NCI-H1436 (cell line): ENCODE measurements around the gene SGCD.

Source experiments
- DNase-seq: peaks from one replicate; lab custom pipeline; 2025; lab: John Stamatoyannopoulos, UW

Gene SGCD

DNA sequence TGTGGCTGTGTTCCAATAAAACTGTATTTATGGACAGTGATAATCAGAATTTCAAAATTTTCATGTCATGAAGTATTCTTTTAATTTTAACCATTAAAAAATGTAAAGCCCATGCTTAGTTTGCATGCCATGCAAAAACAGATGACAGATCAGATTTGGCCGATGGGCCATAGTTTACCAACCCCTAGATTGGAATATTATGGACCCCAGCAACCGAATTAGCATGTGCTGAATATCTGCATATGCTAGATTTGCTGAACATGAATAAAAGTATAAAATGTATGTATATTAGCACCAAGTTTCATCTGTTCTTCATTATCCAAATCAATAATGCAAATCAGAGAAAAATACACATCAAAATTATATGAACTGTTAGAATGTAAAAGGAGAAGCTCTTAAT is 364.6 kb downstream of the SGCD start:
- DNase-seq = no peak

DNA sequence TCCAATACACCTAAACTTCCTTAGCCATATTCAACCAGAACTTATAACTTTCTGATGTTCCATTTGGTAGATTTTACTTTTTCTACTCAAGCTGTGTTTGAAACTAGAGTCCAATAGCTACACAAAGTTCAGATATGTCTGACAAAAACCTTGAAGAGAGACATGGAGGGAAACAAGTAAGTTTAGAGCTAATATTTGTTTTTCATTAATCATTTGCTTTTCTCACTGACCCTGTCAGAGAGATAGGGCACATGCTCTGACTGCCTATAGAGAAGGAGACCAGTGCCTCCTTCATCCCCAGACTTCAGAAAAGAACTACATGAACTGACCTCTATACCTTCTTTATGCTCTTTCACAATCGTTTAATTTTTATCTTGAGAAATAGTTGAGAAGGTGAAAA is 366.1 kb downstream of the SGCD start:
- DNase-seq = no peak

DNA sequence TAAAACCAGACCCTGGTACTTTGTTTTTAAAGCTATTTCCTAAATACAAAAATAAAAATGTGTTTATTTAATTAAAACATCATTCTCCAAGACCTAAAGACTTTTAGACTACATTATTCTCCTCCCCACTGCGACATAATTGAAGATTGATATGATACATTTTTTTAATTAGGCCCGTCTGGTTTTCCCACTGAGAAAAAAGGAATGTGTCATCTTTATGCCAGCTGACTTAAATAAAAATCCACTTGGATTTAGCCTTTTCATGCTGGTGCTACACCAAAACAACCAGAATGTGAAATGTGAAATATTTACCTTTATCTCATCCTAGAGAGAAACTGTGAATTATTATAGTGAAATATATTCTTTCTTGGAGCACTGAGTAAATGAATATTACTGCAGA is 367.6 kb downstream of the SGCD start:
- no peak for DNase-seq

DNA sequence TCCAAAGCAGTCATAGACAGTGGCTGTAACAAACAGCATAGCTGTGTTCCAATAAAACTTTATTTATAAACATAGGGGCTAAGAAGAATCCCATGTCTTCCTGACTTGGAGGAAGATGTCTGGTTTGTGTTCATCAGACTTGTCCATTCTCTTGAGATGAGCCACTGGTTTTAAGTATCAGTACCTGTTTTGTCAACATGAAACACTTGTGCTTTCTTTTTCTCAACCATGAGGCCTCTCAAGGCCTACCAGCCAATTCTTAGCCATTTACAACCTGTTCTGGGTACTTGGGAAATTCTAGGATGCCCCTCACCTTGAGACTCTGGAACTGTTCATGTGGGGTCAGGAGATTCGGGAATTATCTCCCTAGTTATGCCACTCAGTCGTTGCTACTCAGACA is 368.8 kb downstream of the SGCD start:
- DNase-seq = no peak

DNA sequence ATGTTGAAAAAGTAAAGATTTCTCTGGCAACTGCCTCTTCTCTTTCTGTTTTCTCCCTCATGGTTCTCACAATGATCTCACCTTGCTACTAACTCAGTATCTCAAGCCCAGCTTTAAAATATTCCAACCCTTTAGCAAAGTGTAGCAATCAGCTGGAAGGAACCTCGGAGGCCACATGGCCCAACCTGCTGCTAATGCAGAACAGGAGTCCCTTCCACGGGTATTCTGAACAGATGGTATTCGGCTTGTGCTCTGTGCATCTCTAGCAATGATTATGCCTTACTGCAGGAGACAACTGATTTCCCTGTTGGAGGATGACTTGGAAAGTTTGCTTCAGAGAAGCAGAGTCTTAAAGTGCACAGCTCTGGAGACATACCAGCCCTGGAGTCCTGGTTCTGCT is 371.4 kb downstream of the SGCD start:
- DNase-seq = no peak

DNA sequence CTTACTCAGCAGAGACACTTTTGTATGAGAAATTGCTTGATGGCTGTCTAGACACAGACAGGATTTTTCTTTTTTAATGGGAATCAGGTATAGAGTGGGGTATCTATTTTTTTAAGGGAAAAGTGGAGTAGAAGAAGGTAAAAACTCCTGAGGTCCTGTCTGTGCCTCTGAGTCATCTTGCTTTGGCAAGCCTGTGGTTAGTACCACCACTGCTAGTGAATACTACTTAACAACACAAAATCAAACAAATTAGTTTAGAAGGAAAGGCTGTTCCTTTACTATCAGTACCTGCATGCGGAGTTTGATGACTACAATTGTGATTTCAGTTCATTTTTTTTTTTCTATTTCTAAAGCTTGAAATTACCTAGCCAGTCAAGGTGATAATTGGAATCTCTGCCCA is 372.2 kb downstream of the SGCD start:
- DNase-seq = no peak

DNA sequence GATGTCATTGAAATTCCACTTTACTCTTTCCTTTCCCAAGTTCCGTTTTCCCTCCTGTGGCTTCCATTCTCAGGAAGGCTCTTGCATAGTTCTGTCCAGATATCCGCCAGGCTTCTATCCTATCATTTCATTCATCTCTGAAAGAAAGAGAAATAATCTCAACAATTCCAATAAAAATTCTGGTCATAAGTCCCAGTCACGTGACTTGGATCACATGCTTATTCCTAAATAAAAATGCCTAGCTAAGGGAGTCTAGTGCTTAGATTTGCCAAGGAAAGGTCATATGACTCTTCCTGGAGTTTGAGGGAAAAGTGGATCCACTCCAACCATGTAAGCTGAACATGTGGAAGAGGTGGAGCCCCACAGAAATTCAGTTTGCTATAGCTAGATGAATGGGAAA is 377.2 kb downstream of the SGCD start:
- DNase-seq = no peak

DNA sequence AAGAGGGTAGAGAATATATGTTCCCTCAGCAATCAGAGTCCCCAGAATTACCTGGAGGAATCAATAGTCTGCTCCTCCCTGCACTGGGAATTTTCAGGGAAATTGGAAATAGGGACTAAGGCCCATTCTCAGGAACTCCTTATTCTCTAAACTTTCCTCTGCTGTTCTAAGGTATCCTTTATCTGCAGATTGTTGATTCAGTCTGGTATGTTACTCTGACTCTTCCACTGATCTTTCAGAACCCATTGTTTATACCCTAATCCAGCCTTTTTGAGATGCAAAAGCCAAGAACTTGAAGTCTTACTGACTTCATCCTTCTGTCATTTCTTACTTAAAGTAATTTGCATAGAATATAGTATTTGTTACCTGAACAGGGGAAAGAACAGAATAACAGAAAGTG is 379.7 kb downstream of the SGCD start:
- DNase-seq = no peak

DNA sequence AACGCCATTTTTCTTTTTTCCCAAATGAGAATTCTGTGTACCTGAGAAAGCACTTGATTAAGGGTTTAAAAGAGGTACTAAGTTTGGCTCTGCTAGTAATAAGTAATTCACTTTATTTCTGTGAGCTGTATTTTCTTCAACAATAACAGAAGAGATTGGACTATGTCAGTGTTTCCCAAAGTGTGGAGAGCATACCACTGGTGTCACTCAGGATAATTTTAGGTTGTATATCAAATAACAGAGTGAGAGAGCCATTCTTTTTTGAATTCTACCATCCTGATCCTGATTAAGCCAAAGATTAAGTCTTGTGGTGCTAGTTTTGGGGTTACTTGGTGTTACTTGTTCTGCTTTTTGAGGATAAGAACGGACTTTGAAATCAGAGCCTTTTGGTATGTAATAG is 380.8 kb downstream of the SGCD start:
- DNase-seq = no peak

DNA sequence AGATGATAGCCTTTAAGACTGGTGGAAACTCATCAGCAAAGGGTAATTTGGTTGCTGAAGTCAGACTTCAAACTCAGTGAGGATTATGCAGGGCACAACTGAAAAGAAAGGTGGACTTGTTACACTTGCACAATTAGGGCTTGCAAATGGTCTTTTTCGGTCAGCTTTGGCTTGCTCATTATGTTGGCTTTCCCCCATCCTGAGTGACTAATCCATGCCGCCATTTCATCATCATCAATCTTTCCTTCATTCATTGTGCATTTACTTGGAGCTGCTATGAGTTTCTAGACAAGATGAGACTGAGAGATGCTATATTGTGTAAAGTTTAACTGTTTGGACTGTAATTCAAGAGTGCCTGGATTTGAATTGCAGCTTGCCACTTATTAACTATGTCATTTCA is 388.3 kb downstream of the SGCD start:
- no peak for DNase-seq

DNA sequence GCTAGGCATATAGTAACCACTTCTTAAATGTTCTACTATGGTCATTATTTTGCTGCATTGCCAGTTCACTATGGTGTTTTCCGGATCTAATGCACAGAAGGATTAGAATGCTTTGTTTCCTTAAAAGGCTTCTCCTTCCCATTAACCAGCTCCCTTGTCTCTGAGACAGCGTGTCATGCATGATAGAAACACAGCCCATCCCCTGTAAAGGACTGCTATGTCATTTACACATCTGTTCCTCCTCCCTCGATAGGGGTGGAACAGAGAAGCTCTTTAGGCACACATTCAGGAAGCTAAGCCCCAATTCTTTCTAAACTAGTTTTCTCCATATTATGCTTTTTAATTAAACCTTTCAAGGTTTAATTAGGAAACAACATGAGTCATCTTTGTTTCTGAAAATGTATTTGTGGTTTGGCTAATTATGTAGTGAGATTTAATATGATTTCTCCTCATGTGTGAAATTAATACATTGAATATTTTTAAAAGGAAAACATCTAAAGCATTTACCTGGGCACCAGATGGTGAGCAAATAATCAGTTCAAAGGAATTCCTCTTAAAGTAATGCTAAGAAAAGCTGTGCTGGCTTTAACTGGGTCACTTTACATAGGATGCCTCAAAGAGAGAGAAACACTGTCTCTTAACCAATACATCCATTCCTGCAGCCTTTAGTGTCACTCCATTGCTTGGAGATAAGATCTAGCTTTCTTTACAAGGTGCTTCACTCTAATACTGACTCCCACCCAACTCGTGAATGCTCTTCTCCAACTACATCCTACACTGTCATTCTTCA is 389.8 kb downstream of the SGCD start:
- DNase-seq = no peak

DNA sequence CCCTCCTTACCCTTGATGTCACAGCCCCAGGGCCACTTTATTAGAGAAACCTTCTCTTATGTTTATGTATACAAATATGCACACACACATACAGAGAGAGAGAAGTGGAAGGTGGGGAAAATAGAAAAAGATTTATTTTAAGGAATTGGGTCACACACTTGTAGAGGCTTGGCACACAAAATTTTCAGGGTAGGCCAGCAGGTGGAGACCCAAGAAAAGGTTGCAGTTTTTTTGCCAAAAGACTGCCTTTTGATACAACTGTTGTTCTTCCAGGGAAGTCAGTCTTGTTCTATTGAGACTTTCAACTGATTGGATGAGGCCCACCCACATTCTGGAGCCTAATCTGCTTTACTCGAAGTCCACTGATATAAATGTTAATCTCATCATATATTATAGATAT is 392.0 kb downstream of the SGCD start:
- DNase-seq = no peak

DNA sequence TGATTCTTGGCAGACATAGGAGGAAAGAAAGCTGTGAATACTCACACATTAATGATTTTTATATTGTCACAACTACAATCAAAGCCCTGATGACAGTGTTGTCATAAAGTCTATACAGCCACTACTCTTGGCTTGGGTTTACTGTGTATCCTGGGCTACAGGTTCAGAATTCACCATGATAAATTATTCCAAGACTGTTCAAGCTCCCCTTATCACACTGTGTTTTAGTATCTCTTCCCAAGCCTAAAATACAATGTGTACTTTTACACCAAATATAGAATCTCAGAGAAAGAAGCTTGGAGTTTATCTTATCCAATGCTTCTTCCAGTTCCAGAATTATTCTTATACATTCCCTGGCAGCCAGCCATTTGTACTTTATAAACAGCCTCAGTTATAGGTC is 395.4 kb downstream of the SGCD start:
- DNase-seq = no peak

DNA sequence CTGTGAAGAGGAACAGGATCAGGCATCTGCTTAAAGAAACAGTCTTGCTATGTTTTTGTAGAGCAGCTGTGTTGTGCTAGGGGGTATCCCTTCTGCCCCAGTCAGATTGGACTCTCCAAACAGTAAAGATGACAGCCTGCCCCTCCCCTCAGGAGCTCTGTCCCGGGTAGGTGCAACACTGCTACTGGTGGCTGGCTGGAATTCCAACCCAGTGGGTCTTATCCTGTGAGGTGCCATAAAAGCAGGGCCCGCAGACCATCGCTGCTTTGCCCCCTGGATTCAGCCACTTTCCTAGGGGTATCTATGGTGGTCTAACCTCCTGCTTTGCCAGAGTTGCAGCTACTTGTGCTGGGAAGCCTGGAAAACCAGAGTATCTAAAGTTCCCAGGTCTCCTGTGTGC is 408.5 kb downstream of the SGCD start:
- DNase-seq = no peak

DNA sequence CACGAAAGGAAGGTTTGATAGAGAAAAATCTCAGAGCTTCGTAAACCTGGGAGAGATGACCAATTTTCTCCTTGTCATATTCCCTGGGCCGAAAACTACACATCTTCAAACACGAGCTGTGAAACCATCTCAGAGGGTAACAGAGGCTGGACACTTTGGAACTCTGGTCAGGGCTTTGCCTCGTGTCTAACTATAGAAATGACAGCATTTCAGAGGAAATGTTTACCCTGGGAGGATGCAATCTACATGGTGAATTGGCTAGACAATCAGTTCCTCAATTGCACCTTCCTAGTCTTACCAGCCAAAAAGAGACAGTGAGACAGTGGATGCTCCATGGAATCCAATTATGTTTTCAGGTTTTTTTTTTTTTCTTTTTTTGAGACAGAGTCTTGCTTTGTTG is 414.6 kb downstream of the SGCD start:
- no peak for DNase-seq

DNA sequence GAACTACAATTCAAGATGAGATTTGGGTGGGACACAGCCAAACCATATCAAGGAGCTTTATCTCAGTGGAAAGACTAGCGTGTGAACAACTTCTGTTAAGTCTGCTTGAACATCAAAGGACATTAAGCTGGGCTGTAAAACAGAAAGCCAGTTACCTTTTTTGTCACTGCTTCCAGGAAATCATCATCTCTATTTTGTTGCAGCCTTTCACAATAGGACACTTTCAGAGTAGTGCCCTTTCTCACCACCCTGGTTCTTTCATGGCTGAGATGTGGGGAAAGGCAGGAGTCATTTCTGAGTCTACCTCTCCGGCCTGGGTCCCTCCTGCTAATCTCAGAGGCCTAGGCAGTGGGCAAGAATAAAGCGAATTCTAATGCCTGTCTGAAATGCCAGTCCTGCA is 426.9 kb downstream of the SGCD start:
- DNase-seq = no peak

DNA sequence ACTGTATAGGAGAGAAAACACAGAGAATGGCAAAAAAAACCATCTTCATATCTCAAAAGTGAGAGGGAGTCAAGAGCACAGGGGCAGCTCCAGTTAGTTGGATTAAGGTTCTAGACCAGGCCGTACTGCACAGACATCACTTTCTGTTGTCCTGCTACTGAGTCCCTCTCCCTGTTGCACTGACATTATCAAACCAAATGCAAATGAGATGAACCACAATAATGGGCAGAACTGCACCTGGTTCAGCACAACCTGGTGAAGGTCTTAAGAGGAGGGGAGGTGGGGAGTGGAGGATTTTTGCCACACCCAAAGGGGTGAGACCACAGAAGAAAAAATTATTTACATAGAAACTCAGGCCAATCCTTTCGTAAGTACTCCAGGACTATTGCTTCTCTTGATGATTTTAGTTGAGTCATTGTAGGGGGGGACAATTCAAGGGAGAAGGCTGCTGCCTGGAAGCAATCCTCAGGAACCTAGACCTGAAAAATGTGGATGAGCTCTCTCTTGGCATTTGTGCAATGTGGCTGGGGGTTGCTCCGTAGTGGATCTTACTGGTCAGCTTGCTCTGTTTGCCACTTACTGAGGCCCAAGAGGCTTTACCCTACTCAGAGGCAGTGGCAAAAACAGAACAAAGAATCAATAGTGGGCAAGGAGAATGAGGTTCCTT is 428.6 kb downstream of the SGCD start:
- no peak for DNase-seq

DNA sequence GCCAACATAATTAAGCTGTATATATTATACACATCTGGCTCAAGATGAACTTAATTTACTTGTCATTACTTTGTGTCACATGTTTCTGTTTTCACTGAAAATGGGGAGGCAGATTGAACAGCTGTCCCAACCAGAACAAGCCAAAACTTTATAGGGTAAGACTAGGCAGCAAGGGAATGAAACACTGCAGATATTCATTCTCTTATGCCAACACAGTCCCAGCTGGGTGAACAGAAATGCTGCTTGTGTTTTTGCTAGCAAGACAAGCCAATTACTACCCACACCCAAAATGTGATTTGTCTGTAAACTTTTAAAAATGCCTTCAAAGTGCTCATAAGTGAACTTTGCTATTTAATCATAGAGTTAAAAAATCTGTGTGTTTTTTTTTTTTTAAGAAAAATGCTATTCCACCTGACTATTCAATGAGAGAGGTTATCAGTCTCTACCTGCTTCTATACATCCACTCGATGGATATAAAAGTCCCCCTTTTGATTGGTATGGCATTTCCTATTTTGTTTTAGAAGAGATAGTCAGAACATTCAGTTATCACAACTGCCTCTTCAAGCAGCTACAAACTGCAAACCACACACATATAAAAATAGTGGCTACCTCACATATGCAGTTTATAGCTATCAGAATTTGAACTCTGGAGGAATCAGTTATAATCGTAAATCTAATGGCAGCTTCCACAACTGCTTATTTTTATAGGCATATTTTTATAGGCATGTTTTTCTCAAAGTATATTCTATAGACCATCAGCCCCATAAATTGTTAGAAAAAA is 431.2 kb downstream of the SGCD start:
- DNase-seq = no peak

DNA sequence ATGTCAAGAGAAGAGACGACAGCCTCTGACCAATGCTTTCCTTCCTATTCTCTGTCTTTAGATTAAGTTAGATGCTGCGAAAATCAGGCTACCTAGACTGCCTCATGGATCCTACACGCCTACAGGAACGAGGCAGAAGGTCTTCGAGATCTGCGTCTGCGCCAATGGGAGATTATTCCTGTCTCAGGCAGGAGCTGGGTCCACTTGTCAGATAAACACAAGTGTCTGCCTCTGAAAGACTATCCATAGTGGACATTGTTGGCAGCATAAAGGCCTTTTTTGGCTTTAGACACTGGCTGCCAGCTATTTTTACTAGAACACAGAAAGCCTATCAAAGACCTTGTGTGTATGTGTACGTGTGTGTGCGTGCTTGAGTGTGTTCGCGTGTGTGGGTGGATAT is 432.2 kb downstream of the SGCD start:
- DNase-seq = no peak

DNA sequence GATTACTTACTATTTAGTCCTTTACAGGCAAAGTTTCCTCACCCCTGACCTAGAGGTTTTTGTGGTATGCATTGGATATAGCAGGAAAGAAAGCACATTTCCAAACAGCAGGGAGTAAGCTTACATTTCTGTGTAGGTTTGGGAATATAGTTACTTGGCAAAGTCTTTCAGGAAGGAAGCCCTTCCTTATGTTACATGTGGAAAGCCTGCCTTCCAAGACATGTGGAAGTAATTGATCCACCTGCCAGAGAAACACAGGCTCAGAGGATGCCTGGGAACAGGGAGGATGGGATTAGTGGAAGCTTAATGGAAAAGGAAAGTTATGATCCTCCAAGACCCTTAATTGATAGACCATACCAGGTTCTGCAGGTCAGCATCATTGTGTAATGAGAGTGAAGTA is 435.8 kb downstream of the SGCD start:
- DNase-seq = no peak

DNA sequence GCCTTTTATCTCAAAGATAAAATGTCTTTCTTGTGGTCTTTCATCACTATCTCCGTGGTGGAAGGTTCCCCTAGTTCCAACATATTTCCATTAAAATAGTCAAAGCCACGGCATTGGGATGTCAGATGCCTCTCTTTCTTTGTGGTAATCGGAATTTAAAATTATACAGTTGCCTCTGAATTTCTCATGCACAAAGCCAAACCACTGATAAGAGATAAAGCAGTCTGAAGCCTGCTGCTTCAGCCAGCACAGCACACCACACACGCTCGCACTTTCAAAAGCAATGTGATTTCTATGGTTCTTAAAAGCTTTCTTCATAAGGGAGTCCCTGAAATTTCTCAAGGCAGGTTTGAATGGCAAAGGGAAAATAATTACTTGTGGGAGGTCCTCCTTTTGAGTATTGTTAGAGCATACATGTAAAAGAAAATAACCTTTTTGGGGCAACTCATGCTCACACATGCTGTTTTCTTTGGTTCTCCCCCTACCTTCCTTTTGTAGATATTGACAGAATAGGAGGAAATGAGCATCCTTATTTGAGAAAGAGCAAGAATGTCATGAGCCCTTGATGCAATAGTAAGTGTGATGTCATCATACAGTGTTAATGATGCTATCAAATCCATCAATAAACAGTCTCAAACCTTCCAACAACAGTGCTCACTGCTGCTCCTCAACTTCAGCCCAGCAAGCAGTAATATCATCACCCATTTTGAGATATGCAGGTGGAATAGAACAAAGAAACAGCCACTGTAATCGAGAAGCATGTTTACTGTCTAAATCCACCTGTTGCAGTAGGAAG is 437.4 kb downstream of the SGCD start:
- no peak for DNase-seq

DNA sequence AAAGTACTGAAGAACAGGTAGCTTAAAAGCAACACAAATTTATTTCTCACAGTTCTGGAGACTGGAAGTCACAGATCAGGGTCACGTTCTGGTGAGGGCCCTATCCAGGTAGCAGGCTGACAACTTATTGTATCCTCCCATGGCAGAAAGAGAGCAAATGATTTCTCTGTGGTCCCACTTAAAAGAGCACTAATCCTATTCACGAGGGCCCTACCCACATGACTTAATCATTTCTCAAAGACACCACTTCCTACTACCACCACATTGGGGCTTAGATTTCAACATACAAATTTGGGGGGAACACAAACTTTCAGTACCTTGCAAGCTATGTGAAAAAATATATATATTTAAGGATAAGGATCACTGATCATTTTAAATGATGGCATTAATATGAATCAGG is 447.3 kb downstream of the SGCD start:
- no peak for DNase-seq
